Activated naive CD4-positive, alpha-beta T cell treated with anti-CD3 and anti-CD28 coated beads, Interleukin-2, amount 50 U/mL, for 24 hours (primary cell): ENCODE data around the gene RAB38.

Experiments
- H3K27ac Mint-ChIP-seq: one replicate; pipeline ENCODE4 v1.8.0; 2021; ENCODE audit warnings: mild to moderate bottlenecking, mixed read lengths
- H3K27me3 Mint-ChIP-seq: one replicate; pipeline ENCODE4 v1.8.0; 2021; ENCODE audit warnings: mixed read lengths
- H3K36me3 Mint-ChIP-seq: one replicate; pipeline ENCODE4 v1.8.0; 2021; ENCODE audit warnings: mixed read lengths
- H3K4me1 Mint-ChIP-seq: one replicate; pipeline ENCODE4 v1.8.0; 2021; ENCODE audit warnings: mixed read lengths
- H3K4me3 Mint-ChIP-seq: one replicate; pipeline ENCODE4 v1.8.0; 2021; ENCODE audit warnings: mild to moderate bottlenecking, mixed read lengths
- H3K9me3 Mint-ChIP-seq: one replicate; pipeline ENCODE4 v1.8.0; 2021; ENCODE audit warnings: mixed read lengths

Gene RAB38

GRCh38 chr11:88146106-88146505 is 29.1 kb downstream of the RAB38 start:
- no peaks in the 10 kb centered on the region for H3K27me3 Mint-ChIP-seq
- H3K9me3 Mint-ChIP-seq = no peaks in the 10 kb centered on the region
- no peaks in the 10 kb centered on the region for H3K36me3 Mint-ChIP-seq
- H3K4me3 Mint-ChIP-seq = no peak overlapping the region
- H3K27ac Mint-ChIP-seq = no peak overlapping the region
- H3K4me1 Mint-ChIP-seq = no peaks in the 10 kb centered on the region

- H3K27me3 Mint-ChIP-seq = no peaks in the 10 kb centered on the region
- no peak overlapping the region for H3K4me3 Mint-ChIP-seq
- no peaks in the 10 kb centered on the region for H3K36me3 Mint-ChIP-seq
- no peaks in the 10 kb centered on the region for H3K9me3 Mint-ChIP-seq
- H3K4me1 Mint-ChIP-seq = no peaks in the 10 kb centered on the region
- H3K27ac Mint-ChIP-seq = no peak overlapping the region
Observed at GRCh38 chr11:88139865-88140264, 35.4 kb downstream of the RAB38 start.

GRCh38 chr11:88131764-88132470 is 43.3 kb downstream of the RAB38 start:
- no peak overlapping the region for H3K27ac Mint-ChIP-seq
- H3K27me3 Mint-ChIP-seq = peaks cover 4% of the 10 kb centered on the region
- H3K4me1 Mint-ChIP-seq = no peaks in the 10 kb centered on the region

GRCh38 chr11:88122956-88123355 is 52.3 kb downstream of the RAB38 start:
- H3K27me3 Mint-ChIP-seq = peaks cover 1% of the 10 kb centered on the region
- H3K27ac Mint-ChIP-seq = no peak overlapping the region
- no peaks in the 10 kb centered on the region for H3K36me3 Mint-ChIP-seq
- H3K4me1 Mint-ChIP-seq = no peaks in the 10 kb centered on the region
- no peaks in the 10 kb centered on the region for H3K9me3 Mint-ChIP-seq
- no peak overlapping the region for H3K4me3 Mint-ChIP-seq

More at GRCh38 chr11:88131764-88132470, 43.3 kb downstream of the RAB38 start:
- Mint-ChIP-seq H3K36me3 (peaks cover 3% of the 10 kb centered on the region), H3K9me3 (no peaks in the 10 kb centered on the region), H3K4me3 (no peak overlapping the region)

- Mint-ChIP-seq H3K9me3 (no peaks in the 10 kb centered on the region), H3K27me3 (peaks cover 1% of the 10 kb centered on the region), H3K4me3 (no peak overlapping the region), H3K36me3 (no peaks in the 10 kb centered on the region), H3K27ac (no peak overlapping the region), H3K4me1 (no peaks in the 10 kb centered on the region)
Observed at GRCh38 chr11:88119561-88119960, 55.7 kb downstream of the RAB38 start.

- H3K4me3 Mint-ChIP-seq = no peak overlapping the region
- no peak overlapping the region for H3K27ac Mint-ChIP-seq
- no peaks in the 10 kb centered on the region for H3K36me3 Mint-ChIP-seq
- no peaks in the 10 kb centered on the region for H3K4me1 Mint-ChIP-seq
- H3K27me3 Mint-ChIP-seq = no peaks in the 10 kb centered on the region
- H3K9me3 Mint-ChIP-seq = no peaks in the 10 kb centered on the region
Observed at GRCh38 chr11:88117281-88117858, 57.9 kb downstream of the RAB38 start.

- no peaks in the 10 kb centered on the region for H3K4me1 Mint-ChIP-seq
- H3K4me3 Mint-ChIP-seq = no peak overlapping the region
- no peaks in the 10 kb centered on the region for H3K27me3 Mint-ChIP-seq
- no peaks in the 10 kb centered on the region for H3K36me3 Mint-ChIP-seq
- peak overlapping the region; percentile 8 for H3K27ac Mint-ChIP-seq
- no peaks in the 10 kb centered on the region for H3K9me3 Mint-ChIP-seq
Observed at GRCh38 chr11:88115828-88116755, 59.2 kb downstream of the RAB38 start.

- Mint-ChIP-seq H3K27ac (no peak overlapping the region), H3K36me3 (no peaks in the 10 kb centered on the region), H3K4me3 (no peak overlapping the region), H3K4me1 (no peaks in the 10 kb centered on the region), H3K27me3 (no peaks in the 10 kb centered on the region), H3K9me3 (no peaks in the 10 kb centered on the region)
Observed at GRCh38 chr11:88114486-88115045, 60.7 kb downstream of the RAB38 start.

- Mint-ChIP-seq H3K4me3 (no peak overlapping the region), H3K9me3 (no peaks in the 10 kb centered on the region), H3K4me1 (no peaks in the 10 kb centered on the region), H3K27ac (no peak overlapping the region), H3K36me3 (no peaks in the 10 kb centered on the region), H3K27me3 (peaks cover 4% of the 10 kb centered on the region)
Observed at GRCh38 chr11:88106666-88107065, 68.6 kb downstream of the RAB38 start.

GRCh38 chr11:88105951-88106350 is 69.3 kb downstream of the RAB38 start:
- H3K36me3 Mint-ChIP-seq = no peaks in the 10 kb centered on the region
- H3K4me3 Mint-ChIP-seq = no peak overlapping the region
- H3K27me3 Mint-ChIP-seq = peaks cover 5% of the 10 kb centered on the region
- no peaks in the 10 kb centered on the region for H3K4me1 Mint-ChIP-seq
- no peaks in the 10 kb centered on the region for H3K9me3 Mint-ChIP-seq
- no peak overlapping the region for H3K27ac Mint-ChIP-seq

GRCh38 chr11:88105526-88105925 is 69.7 kb downstream of the RAB38 start:
- no peak overlapping the region for H3K27ac Mint-ChIP-seq
- no peak overlapping the region for H3K4me3 Mint-ChIP-seq
- no peaks in the 10 kb centered on the region for H3K36me3 Mint-ChIP-seq
- no peaks in the 10 kb centered on the region for H3K9me3 Mint-ChIP-seq
- no peaks in the 10 kb centered on the region for H3K4me1 Mint-ChIP-seq
- H3K27me3 Mint-ChIP-seq = peaks cover 5% of the 10 kb centered on the region

GRCh38 chr11:88104408-88104807 is 70.8 kb downstream of the RAB38 start:
- Mint-ChIP-seq H3K9me3 (no peaks in the 10 kb centered on the region), H3K27me3 (peaks cover 5% of the 10 kb centered on the region), H3K36me3 (no peaks in the 10 kb centered on the region)

GRCh38 chr11:88103337-88104206 is 71.7 kb downstream of the RAB38 start:
- no peak overlapping the region for H3K4me3 Mint-ChIP-seq
- H3K4me1 Mint-ChIP-seq = no peaks in the 10 kb centered on the region
- H3K36me3 Mint-ChIP-seq = no peaks in the 10 kb centered on the region
- peaks cover 5% of the 10 kb centered on the region for H3K27me3 Mint-ChIP-seq
- H3K9me3 Mint-ChIP-seq = no peaks in the 10 kb centered on the region
- no peak overlapping the region for H3K27ac Mint-ChIP-seq

More at GRCh38 chr11:88104408-88104807, 70.8 kb downstream of the RAB38 start:
- no peak overlapping the region for H3K27ac Mint-ChIP-seq
- H3K4me3 Mint-ChIP-seq = no peak overlapping the region
- H3K4me1 Mint-ChIP-seq = no peaks in the 10 kb centered on the region

GRCh38 chr11:88102598-88102934 is 72.7 kb downstream of the RAB38 start:
- Mint-ChIP-seq H3K9me3 (no peaks in the 10 kb centered on the region), H3K4me3 (no peak overlapping the region), H3K4me1 (no peaks in the 10 kb centered on the region), H3K36me3 (no peaks in the 10 kb centered on the region), H3K27me3 (peaks cover 2% of the 10 kb centered on the region), H3K27ac (no peak overlapping the region)
